DMS153 (cell line): Measurements from ENCODE around the gene KRTAP2-1.
"Not testable (repeated sequence)": the region's sequence is repeated elsewhere in the genome, so short reads cannot be mapped to it uniquely, and the experiment has no call there.

Experiments
- DNase-seq: peaks from one replicate; lab custom pipeline; 2025; lab: John Stamatoyannopoulos, UW

Gene KRTAP2-1, protein sequence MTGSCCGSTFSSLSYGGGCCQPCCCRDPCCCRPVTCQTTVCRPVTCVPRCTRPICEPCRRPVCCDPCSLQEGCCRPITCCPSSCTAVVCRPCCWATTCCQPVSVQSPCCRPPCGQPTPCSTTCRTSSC

DNA sequence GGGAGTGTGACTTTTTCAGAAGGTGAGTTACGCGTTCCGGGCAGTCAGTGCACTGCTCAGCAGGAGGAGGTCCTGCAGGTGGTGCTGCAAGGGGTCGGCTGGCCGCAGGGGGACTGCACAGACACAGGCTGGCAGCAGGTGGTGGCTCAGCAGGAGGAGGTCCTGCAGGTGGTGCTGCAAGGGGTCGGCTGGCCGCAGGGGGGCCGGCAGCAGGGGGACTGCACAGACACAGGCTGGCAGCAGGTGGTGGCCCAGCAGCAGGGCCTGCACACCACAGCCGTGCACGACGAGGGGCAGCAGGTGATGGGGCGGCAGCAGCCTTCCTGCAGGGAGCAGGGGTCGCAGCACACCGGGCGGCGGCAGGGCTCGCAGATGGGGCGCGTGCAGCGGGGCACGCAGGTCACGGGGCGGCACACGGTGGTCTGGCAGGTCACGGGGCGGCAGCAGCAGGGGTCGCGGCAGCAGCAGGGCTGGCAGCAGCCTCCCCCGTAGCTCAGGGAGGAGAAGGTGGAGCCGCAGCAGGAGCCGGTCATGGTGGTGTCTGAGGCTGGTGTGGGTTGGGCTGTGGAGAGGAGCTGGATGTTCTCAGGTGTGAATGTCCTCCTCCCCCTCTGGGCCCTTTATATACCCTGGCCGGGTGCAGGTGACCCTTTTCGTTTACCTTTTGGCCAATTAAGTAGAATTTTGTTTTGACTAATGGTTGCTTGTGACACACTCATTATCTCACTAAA lies at the start of gene KRTAP2-1:
KRTAP2-1 (minus strand) TSS at position 582 of the 731 bp plus-strand sequence; CDS start at position 533, 49 bp downstream.
- not testable (repeated sequence) for DNase-seq

DNA sequence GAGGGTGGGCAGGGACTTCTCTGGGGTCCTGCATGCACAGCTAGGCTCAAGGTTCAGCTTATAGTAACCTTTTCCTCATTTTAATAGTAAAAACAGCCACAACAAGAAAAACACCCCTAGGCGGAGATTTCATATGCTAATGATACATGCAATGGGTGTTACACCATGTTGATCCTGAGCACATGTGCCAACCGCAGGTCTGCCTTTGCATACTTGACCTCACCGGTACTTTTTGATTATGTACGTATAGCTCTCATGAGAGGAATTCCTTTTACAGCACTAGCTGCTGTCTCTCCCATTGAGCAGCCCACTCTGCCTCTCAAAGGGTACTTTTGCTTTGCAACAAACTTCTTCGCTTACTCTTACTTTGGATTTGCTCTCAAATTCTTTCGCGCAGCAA lies 48.9 kb upstream of the KRTAP2-1 start:
- DNase-seq: no peak

DNA sequence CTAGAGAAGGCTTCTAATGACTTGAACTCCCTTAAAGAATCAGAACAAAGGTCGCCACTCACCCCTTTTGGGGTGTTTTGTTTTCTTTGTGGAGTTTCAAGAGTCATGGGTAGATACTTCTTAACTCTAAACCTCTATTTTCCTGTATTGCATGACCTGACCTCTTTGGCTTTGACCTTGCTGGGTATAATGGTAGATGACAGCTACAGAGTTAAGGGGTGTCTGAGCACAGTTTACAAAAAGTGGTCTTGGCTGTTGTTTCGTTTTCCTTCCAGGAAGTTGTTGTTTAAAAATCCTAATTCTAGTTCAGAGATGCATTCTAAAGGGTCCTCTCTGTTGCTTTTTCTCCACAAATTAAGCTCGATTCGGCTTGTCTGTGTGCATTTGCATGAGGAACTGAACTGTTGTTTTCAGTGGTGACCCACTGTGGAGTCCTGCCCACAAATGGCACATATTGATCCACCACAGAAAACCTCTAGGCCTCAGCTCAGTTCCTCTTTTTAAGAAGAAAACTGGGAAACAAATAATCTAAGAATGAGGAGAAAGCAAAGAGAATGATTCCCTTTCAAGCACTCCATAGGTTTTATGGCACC lies 41.7 kb upstream of the KRTAP2-1 start:
- DNase-seq: not testable (repeated sequence)

DNA sequence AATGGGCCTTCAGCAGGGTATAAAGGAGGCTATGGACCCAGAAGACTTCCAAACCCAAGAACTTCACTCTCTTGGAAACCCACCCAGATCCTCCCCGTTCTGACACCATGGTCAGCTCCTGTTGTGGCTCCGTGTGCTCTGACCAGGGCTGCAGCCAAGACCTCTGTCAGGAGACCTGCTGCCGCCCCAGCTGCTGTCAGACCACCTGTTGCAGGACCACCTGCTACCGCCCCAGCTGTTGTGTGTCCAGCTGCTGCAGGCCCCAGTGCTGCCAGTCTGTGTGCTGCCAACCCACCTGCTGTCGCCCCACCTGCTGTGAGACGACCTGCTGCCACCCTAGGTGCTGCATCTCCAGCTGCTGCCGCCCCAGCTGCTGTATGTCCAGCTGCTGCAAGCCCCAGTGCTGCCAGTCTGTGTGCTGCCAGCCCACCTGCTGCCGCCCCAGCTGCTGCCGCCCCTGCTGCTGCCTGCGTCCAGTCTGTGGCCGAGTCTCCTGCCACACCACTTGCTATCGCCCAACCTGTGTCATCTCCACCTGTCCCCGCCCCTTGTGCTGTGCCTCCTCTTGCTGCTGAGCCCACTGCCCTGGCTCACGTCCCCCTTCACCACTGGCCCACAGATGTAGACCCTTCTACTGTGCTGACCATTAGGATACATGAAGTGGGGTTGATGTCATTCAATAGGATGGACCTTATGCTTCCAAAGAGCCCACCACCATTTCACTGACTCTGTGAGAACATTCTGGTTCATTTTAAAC lies 37.2 kb upstream of the KRTAP2-1 start, which contains the start of gene KRTAP4-7:
KRTAP4-7 (plus strand) TSS at position 51 of the 757 bp plus-strand sequence; CDS start at position 108, 57 bp downstream.
- DNase-seq: not testable (repeated sequence)

DNA sequence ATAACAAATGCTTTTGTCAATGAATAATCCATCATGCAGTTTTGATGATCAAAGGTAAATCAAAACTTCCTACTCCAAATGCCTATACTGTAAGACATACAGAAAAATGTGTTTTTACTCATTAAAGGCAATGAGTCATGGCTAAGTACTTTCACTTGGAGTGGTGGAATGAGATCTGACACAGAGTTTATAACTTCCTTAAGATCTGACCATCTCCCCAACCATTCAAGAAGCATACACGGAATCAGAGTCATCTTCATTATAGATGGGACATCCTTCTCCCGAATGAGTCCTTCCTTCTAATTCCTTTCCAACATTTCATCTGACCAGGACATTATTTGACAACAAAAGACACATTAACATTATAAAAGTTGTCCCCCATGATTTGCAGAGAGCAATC lies 36.3 kb upstream of the KRTAP2-1 start:
- DNase-seq: not testable (repeated sequence)

DNA sequence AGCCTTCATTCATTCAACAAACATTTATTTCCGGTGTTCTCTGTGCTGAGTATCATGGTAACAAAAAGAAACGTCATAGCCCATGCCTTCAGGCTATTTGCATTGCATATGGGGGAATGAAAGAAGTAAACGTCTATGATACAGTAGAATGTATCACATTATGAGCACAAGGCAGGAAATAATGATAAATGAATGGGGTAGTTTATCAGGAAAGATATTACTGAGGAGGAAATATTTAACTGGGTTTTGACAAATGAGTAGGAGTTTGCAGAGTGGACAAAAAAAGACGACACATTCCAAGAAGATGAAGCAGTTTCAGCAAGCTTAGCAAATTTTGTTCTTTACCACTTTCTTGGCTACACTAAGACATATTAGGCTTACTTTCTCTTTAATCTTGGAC lies 35.5 kb upstream of the KRTAP2-1 start:
- DNase-seq: no peak

DNA sequence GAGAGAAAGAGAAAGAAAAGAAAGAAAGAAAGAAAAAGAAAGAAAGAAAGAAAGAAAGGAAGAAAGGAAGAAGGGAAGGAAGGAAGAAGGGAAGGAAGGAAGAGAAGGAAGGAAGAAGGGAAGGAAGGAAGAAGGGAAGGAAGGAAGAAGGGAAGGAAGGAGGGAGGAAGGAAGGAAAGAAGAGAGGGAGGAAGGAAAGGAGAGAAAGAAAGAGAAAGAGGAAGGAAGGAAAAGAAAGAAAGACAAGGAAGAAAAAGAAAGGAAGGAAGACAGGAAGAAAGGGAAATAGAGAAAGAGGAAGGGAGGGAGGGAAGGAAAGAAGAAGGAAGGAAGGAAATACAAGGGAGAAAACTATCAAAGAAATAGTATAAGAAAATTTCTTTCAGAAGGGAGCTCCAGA lies 29.7 kb upstream of the KRTAP2-1 start:
- DNase-seq: no peak

DNA sequence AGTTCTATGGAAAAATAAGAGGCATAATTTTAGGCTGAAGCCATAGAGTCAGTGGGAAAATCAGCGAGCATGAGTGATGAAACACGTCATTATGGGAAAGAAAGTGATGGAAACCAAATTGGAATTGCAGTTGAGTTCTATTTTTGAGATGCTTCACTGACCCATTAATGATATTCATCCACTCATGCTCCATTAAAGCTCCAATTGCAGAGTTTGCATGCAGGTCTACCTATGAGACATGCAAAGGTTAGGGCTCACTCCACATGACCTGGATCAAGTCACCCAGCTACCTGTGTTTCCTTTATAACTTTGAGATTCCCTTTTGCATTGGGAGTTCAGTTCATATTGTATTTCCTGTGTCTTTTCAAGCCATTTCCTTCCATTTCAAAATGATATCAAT lies 26.6 kb upstream of the KRTAP2-1 start:
- no peak for DNase-seq

DNA sequence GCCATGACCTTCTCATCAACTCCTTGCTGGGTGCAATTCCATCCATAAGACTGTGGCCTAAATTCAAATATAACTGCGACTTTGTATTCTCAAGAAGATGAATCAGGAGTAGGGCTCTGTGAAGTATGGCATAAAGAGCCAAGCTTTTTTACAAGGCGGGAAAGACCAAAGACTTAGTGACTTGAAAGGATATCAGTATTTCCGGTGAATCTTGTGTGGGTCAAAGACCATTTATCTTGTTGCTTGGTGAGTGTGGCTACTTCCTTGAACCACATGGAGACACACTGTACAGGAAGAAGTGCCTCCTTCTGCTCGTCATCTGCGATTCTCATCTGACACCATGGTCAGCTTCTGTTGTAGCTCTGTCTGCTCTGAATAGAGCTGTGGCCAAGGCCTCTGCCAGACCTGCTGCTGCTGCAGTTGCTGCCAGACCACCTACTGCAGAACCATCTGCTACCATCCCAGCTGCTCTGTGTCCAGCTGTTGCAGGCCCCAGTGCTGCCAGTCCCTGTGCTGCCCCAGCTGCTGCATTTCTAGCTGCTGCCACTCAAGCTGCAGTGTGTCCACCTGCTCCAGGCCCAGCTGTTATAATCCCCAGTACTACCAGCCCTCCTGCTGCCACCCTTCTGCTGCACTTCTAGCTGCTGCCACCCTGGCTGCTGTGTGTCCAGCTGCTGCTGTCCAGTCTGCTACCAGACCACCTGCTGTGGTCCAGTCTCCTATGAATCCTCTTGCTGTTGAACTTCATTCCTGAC lies 24.7 kb upstream of the KRTAP2-1 start:
- DNase-seq: no peak

DNA sequence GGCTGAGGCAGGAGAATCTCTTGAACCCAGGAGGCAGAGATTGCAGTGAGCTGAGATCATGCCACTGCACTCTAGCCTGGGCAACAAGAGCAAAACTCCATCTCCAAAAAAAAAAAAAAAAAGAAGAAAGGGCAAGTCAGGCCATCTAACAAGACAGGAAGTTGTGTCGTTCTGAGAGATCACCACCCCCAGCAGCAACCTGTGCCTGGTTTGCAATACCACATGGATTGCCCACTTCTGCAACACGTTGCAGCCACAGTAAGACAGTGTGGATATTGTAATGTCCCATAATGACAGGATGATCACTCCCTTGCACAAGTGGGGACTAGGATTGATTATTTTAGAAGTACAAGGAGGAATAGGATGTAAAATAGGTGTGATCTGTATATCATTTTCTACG lies 21.9 kb upstream of the KRTAP2-1 start:
- DNase-seq: no peak

DNA sequence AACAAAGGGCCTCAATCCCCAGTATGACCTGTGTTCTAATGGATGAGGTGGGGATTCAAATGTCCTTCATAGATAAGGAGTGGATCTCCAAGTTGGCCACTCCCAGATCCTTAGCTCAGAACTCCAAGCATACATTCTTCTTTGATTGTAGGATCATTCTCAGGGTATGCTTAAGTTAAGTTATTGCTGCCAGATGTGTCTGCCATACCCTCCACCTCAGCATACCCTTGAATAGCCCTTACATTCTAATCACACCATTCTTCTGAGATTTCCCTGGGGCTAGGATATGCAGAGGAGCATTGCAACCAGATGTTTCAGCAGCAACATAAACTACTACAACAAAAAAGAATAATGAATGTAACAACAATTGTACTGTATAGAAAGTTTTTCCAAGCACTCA lies 20.2 kb upstream of the KRTAP2-1 start:
- DNase-seq: no peak

DNA sequence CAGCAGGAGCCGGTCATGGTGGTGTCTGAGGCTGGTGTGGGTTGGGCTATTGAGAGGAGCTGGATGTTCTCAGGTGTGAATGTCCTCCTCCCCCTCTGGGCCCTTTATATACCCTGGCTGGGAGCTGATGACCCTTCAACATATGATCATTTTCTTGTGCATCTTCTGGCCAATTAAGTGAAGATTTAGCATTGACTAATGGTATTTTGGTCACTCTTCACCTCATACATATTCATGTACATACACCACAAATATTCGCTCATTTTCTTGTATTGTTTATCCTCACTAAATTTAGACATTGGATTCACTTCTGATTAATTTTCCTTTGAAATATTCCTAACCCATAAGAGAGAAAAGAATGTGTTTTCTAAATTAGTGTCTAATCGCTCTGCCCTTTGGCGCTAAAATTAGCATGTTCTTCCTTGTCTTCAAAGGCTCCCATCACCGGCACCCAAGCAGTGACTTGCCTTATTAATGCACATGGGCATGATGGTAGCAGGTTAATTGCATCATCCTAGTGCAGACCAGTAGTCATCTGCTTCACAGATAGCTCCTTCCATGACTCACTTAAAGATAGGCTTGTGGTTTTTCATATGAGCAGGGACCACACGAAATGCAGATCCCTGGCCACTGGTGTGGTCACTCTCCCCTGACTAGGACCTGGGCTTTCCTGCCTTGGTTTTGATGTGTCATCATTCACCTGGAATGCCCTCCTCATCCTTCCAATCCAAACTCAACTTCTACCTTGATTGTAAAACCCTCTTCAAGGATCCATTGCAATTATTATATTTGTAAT lies 18.9 kb upstream of the KRTAP2-1 start, which contains the start of gene KRTAP2-4:
KRTAP2-4 (minus strand) TSS at position 51 of the 796 bp plus-strand sequence; CDS start at position 17, 34 bp downstream.
- no peak for DNase-seq

DNA sequence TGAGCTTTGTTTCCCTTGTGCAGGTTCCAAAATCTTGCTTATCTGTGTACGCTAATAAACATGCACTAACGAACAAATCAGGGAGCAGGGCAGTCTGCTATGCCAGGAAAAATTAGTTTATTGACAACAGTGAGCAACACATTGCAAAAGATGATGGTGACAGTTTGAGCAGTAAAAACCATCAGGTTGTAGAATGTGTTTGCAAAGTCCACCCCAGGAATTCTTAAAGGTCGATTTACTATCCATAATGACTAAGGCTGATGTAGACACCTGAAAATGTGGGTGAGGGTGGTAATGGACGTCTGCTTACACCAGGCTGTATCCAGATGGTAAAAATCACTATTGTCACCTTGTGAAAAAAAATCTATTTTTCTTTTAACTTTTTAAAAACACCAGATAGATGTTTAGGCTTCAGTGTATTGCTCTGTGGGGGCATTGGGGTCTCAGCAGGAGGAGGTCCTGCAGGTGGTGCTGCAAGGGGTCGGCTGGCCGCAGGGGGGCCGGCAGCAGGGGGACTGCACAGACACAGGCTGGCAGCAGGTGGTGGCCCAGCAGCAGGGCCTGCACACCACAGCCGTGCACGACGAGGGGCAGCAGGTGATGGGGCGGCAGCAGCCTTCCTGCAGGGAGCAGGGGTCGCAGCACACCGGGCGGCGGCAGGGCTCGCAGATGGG lies 18.0 kb upstream of the KRTAP2-1 start:
- not testable (repeated sequence) for DNase-seq

DNA sequence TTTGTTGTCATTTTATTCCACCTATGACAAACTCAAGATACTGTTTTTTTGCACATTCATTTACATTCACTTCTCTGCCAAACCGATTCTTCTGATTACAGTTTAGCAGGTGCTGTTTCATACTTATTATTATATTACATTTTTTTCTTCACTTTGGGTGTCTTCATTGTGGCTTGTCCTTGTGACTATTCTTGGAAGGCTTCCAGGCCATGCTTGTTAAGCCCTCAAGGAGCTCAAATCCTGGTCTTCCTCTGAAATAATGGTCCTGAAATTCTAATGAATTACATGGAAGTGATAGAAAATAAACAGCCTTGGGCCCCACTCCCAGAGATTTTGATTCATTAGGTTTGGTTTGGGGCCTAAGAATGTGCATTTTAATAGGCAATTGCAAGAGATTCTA lies 17.2 kb upstream of the KRTAP2-1 start:
- no peak for DNase-seq

DNA sequence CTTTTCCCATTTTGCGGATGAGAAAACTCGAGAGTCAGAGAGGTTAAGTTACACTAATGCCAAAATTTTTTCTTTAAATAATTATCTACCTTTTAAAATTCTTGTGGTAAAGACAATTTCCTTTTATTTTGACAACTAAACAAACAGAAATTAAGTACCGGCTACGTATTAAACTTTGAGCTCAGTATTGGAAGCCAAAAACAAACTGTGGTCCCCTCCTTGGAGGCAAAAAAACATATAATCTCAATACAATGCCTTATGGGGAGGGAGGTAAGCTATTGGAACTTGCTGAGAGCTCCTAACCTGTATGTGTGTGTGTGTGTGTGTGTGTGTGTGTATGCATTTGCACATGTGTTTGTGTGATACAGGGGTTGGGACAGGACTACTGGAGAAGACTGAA lies 16.3 kb upstream of the KRTAP2-1 start:
- DNase-seq: no peak

DNA sequence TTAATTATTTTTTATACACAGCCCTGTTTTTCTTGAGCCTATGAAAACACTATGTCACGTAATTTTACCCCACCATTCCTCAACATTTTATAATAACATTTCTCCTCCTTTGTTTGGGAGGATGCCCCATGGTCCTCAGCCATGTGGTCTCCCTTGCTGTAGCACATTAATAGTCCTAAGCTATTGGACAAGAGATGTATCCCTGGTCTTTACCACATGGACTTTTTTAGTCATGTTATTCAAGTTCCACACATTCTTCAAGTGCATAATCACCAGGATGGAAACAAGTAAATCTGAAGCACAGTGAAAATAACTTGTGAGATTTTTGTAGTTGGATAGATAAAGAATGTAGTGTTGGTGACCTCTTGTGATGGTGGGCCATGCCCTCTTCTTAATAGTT lies 14.8 kb upstream of the KRTAP2-1 start:
- no peak for DNase-seq

DNA sequence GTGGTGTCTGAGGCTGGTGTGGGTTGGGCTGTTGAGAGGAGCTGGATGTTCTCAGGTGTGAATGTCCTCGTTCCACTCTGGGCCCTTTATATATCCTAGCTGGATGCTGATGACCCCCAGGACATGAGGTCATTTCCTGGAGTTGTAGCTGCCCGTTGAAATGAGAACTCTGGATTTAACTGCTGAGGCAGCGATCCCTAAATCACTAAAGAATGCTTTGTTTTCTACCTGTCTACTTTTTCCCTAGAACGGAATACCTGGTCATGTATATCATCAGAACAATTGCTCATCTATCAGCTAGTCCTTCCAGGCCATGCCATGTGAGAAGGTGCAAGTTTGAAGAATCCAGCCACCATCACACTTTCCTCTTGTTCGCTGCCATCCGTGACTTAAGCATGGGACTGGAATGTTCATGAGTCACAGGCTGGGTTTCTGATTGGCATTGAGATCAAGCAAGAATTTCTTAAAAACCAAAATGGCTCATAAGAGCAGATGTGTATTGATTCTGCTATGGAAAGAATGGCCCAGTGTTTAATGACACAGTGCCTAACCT lies 13.0 kb upstream of the KRTAP2-1 start, which contains the start of gene KRTAP2-3:
KRTAP2-3 (minus strand) TSS at position 63 of the 553 bp plus-strand sequence. CDS start 64 bp downstream, outside the sequence.
- no peak for DNase-seq

DNA sequence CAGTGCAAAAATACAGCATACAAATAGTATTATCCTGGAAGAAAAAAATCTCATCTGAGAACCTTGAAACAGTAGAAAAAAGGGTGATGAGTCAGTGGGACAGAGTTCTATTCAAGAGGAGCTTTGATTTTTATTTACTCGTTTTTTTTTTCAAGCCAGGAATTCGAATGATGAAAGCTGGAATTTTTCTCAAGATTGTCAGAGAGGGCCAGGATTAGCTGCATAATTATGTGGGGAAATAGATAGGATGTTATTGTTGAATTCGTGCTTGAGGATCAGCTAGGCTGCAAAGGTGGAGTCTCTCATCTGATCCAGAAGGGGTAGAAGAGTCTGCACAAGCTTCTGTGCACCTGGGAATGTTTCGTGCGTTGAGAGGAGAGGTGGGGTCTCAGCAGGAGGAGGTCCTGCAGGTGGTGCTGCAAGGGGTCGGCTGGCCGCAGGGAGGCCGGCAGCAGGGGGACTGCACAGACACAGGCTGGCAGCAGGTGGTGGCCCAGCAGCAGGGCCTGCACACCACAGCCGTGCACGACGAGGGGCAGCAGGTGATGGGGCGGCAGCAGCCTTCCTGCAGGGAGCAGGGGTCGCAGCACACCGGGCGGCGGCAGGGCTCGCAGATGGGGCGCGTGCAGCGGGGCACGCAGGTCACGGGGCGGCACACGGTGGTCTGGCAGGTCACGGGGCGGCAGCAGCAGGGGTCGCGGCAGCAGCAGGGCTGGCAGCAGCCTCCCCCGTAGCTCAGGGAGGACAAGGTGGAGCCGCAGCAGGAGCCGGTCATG lies 12.3 kb upstream of the KRTAP2-1 start:
- not testable (repeated sequence) for DNase-seq

DNA sequence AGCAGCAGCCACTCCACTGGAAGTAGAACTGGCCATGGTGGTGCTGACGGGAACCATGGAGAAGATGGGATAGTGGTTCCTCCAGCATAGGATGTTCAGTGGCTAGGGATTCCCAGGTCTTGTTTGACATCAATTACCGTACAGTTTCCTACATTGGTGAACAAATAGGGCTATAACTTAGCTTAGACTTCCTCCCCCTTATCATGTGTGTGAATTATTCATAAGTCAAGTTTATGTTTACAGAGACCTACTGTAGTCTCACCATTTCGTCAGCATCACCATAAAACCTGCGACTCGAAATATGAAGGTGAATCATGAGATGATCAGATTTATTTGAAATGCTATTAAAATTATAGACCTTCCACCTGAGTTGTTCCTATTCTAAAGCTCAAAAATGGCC lies 11.6 kb upstream of the KRTAP2-1 start:
- DNase-seq: no peak
